PFSK-1 (cell line): Measurements from ENCODE around the gene COLQ.

Experiments
- FOXP2 ChIP-seq: optimal IDR thresholded peaks from 2 replicates; pipeline ENCODE3; 2011; ENCODE audit warnings: borderline replicate concordance, control low read depth, inconsistent platforms; ENCODE audit not compliant: insufficient read depth; ENCODE audit errors: extremely low read length, extremely low read depth
- POLR2AphosphoS5 ChIP-seq: IDR thresholded peaks from 2 replicates; pipeline ENCODE4 v1.6.1; 2012; ENCODE audit warnings: low read depth, mild to moderate bottlenecking, control low read depth, low read length, moderate library complexity
- SIN3A ChIP-seq: IDR thresholded peaks from 2 replicates; pipeline ENCODE4 v1.6.1; 2012; ENCODE audit warnings: mild to moderate bottlenecking, low read length, moderate library complexity, borderline replicate concordance; ENCODE audit not compliant: insufficient read depth
- TAF1 ChIP-seq: IDR thresholded peaks from 2 replicates; pipeline ENCODE4 v1.6.1; 2012; ENCODE audit warnings: low read length, control low read depth, borderline replicate concordance; ENCODE audit not compliant: insufficient read depth
- TF ChIP-seq, protein P1 (sequence below), 2 experiments: IDR thresholded peaks; 2 replicates each; pipeline versions ENCODE4 v1.6.1 to v1.8.0; 2011 to 2012; ENCODE audit warnings: low read depth in 2 of 2, low read length in 2 of 2, control low read depth in 1 of 2, inconsistent platforms in 1 of 2, mild to moderate bottlenecking in 1 of 2, moderate library complexity in 1 of 2; ENCODE audit not compliant: insufficient read depth in 1 of 2

Gene COLQ

DNA sequence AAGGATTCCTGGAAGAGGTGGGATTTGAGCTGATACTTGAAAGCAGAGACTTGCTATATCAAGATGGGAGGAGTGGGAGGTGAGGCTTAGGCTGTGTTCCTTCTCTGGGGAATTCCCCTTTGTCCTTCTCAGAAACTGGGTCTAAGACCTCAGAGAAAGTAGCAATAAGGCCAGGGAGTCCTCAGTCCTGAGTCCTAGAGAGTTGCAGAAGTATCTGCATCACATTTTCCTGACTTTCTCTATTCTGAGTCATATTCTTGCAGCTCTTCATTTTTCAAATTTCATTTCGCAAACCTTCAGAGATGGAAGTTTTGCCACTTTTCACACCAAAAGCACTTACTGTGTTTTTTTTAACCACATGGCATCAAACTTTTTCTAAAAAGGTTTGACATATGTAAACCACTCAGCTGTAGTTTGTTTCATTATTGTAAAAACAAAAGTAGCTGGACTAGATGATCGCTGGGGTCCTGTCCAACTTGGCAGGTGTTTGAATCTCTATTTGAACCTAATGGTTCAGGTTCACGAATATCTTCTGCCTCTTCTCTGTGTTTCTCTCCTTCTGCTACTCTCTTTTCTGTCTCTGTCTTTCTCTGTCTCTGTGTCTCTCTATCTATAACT is 21.3 kb downstream of the COLQ start:
- no peak for TF ChIP-seq POLR2AphosphoS5
- no peak for TF ChIP-seq SIN3A
- no peak for TF ChIP-seq FOXP2
- TF ChIP-seq TAF1: no peak
- TF ChIP-seq, protein P1, sequence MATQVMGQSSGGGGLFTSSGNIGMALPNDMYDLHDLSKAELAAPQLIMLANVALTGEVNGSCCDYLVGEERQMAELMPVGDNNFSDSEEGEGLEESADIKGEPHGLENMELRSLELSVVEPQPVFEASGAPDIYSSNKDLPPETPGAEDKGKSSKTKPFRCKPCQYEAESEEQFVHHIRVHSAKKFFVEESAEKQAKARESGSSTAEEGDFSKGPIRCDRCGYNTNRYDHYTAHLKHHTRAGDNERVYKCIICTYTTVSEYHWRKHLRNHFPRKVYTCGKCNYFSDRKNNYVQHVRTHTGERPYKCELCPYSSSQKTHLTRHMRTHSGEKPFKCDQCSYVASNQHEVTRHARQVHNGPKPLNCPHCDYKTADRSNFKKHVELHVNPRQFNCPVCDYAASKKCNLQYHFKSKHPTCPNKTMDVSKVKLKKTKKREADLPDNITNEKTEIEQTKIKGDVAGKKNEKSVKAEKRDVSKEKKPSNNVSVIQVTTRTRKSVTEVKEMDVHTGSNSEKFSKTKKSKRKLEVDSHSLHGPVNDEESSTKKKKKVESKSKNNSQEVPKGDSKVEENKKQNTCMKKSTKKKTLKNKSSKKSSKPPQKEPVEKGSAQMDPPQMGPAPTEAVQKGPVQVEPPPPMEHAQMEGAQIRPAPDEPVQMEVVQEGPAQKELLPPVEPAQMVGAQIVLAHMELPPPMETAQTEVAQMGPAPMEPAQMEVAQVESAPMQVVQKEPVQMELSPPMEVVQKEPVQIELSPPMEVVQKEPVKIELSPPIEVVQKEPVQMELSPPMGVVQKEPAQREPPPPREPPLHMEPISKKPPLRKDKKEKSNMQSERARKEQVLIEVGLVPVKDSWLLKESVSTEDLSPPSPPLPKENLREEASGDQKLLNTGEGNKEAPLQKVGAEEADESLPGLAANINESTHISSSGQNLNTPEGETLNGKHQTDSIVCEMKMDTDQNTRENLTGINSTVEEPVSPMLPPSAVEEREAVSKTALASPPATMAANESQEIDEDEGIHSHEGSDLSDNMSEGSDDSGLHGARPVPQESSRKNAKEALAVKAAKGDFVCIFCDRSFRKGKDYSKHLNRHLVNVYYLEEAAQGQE (IDR thresholded peaks at IDR 0.05; ENCODE audit: insufficient read depth in 1 of 2, low read depth in 2 of 2, low read length in 2 of 2): no peak

DNA sequence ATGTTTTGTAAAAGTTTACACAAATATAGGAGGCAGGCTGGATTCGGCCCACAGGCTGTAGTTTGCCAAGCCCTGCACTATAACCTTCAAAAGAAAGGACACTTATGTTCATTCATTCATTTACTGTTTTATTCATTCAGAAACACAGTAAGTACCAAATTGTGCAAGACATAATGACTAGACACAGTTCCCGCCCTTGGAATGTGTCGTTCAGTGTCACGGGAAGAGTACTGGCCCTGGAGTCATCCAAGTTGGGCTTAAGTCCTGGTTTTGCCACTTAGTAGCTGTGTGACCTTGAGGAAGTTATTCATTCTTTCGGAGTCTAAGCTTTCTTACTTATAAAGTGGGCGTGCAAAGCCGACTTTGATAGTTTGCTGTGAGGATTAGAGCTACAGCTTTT is 22.0 kb downstream of the COLQ start:
- TF ChIP-seq, protein P1 (IDR thresholded peaks at IDR 0.05; ENCODE audit: insufficient read depth in 1 of 2, low read depth in 2 of 2, low read length in 2 of 2): no peak
- TF ChIP-seq TAF1: no peak
- no peak for TF ChIP-seq POLR2AphosphoS5
- no peak for TF ChIP-seq SIN3A
- no peak for TF ChIP-seq FOXP2

GRCh38 chr3:15498431-15499214 is 22.9 kb downstream of the COLQ start:
- TF ChIP-seq, protein P1 (IDR thresholded peaks at IDR 0.05; ENCODE audit: insufficient read depth in 1 of 2, low read depth in 2 of 2, low read length in 2 of 2): no peak
- TF ChIP-seq TAF1: no peak

DNA sequence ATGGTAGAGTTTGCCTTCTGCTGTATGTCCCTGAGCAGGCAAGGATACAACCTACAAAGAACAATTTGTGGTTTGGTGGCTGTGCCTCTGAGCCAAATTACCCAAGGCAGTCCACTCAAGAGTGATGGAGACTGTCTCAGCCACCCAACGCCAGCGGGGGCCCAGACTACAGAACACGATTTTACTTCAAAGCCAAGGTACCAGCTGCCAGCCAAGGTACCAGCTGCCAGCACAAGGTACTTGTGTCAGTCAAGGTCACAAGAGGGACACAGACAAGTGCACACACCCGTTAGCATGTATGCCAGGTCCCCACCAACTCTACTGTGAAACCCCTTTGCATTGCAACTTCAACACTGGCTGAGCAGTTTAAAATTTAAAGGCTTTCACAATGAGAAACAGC is 23.5 kb downstream of the COLQ start:
- TF ChIP-seq FOXP2: no peak
- TF ChIP-seq TAF1: no peak

GRCh38 chr3:15496341-15496664 is 25.2 kb downstream of the COLQ start:
- TF ChIP-seq, protein P1 (IDR thresholded peaks at IDR 0.05; ENCODE audit: insufficient read depth in 1 of 2, low read depth in 2 of 2, low read length in 2 of 2): no peak
- TF ChIP-seq SIN3A (no peak), FOXP2 (no peak), TAF1 (no peak), POLR2AphosphoS5 (no peak)
